Skeletal muscle cell (primary cell): Measurements from ENCODE around the gene MGRN1.

Experiments
- DNase-seq: peaks from one replicate; pipeline ENCODE4 v3.0.0-alpha.2; 2010; ENCODE audit warnings: low read depth
- H3K4me3 ChIP-seq: 2 replicates; pipeline ENCODE4 v1.5.1; 2011; ENCODE audit warnings: low read depth, mild to moderate bottlenecking, control low read depth, low read length, moderate library complexity

Gene MGRN1

DNA sequence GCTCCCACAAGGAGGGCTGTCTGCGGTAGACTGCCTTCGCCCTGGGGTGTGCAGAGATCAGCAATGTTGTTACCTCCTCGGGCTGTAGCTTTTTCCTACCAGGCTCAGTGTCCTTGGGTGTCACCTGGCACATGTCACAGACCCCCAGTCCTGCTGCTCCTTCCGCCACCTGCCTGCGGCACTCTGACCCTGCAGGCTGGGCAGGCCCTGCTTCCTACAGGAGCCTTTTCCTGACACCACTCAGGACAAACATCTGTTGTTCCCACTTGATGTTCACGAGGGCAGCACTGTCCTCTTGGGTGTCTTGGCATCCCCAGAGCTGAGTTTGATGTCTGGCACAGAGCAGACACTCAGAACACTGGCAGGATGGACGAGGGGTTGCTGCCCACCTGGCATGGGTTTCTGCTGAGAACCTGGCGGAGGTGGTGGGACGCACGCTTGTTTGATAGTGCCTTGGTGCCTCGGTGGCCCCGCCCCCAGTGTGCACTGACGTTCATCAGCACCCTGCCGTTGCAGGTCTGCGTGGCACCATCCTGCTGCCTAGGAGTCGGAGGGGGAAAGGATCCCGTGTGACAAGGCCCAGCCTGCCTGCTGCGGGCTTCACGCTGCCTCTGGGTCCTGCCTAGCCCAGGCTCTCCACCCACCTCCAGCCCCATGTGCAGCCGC, 42.0 kb downstream of the MGRN1 start:
- DNase-seq = no peak
- H3K4me3 ChIP-seq = no peak overlapping the region

DNA sequence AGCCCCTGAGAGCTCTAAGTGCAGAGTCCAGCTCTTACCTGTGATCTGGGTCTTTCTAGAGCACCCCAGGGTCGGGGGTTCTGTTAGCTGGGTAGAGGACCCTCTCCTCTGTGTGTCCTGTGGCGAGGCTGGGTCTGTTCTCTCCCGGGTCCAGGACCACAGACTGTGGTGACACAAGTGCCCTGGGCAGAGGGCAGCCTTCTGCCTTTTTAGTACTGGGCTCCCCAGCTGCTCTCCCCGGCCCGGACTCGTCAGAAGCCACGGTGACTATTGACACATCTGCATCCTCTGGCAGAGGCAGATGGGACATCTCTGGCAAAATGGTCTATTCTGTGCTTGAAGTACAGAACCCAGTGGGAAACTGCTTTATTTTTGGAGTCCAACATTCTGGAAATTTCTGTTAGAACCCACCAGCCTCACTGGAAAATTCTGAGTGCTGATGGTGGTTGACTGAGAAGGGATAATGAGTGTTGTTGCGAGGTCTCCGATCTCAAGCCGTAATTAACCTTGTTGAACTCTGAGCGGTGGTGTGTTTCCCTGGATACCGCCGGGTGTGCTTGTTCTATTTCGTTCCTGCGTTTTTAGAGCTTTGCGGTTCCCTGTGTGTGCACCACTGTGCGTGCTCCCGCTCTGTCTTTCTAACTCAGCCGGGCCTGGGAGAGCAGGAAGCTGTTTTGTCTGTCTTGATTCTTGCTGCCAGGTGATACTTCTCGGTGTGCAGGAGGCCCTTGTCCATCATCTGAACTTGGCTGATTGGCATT, 42.8 kb downstream of the MGRN1 start:
- no peak for DNase-seq
- H3K4me3 ChIP-seq = no peak overlapping the region

GRCh38 chr16:4668313-4668960, 43.8 kb downstream of the MGRN1 start:
- DNase-seq = no peak
- H3K4me3 ChIP-seq = no peak overlapping the region

DNA sequence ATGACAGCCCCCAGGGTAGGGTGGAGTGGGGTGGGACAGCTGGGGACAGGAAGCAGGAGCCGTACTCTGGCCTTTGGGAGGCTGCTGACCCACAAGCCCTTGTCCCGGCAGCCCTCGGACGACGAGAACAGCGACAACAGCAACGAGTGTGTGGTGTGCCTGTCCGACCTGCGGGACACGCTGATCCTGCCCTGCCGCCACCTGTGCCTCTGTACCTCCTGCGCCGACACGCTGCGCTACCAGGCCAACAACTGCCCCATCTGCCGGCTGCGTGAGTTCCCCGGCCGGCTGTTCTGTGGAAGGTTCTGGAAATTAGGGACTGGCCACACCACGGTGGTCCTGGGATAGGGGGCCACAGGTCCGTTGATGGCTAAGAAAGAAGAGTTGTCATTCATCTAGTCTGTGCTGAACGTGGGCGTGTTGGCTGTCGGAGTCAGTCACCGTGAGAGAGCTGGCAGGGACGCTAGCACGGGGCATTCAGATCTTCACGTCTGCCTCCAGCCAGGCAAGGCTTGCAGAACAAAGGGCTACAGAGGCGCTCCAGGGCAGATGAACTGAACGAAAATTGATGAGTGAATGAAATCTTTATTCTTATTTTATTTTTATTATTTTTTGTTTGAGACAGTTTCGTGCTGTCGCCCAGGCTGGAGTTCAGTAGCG, 48.9 kb downstream of the MGRN1 start:
- H3K4me3 ChIP-seq = no peak overlapping the region
- DNase-seq = no peak

DNA sequence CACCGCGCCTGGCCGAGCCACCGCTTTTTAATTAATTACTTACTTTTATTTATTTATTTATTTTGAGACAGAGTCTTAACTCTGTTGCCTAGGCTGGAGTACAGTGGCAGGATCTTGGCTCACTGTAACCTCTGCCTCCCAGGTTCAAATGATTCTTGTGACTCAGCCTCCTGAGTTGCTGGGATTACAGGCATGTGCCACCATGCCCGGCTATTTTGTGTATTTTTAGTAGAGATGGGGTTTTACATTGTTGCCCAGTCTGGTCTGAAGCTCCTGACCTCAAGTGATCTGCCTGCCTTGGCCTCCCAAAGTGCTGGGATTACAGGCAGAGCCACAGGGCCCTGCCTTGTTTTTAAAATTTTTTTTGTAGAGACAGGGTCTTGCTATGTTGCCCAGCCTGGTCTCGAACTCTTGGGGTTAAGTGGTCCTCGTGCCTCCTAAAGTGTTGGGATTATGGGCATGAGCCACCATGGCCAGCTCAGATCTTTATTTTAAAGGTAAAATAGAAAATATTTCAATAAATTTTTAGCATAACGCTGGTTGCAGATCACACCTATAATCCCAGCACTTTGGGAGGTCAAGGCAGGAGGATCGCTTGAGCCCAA, 50.4 kb downstream of the MGRN1 start:
- H3K4me3 ChIP-seq = no peak overlapping the region
- no peak for DNase-seq

GRCh38 chr16:4675864-4676786, 51.5 kb downstream of the MGRN1 start:
- H3K4me3 ChIP-seq = no peak overlapping the region
- DNase-seq = no peak

DNA sequence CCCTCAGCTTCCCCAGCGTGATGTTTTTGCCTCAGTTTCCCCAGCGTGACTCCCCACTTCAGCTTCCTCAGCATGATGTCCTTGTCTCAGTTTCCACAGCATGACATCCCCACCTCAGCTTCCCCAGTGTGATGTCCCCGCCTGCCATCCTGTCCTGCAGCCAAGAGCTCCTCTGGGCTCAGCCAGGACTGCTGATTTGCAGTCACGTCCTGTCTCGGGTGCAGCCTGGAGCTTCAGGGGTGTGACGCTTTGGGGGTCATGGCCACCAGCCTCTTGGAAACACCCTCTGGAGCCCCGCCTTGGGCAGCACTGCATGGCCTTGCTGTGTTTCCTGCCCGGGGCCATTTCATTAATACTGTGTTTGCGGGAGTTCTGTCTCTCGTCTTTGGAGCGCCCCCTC, 52.2 kb downstream of the MGRN1 start:
- H3K4me3 ChIP-seq = no peak overlapping the region
- no peak for DNase-seq

- H3K4me3 ChIP-seq = no peak overlapping the region
- no peak for DNase-seq
Observed at GRCh38 chr16:4677390-4677789, 52.8 kb downstream of the MGRN1 start.

DNA sequence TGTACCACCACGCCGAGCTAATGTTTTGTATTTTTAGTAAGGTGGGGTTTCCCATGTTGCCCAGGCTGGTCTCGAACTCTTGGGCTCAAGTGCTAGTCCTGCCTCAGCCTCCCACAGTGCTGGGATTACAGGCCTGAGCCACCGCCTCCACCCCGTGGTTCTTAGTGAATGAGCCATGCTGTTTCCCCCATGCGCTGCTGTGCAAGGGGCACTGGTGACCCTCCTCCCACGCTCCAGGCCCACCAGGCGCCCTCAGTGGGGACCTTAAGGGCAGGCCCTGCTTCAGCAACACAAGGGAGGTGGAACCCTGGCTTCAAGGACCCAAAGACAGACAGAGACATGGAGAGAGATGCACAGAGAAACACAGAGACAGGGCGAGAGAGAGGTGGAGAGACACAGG, 53.4 kb downstream of the MGRN1 start:
- no peak overlapping the region for H3K4me3 ChIP-seq
- no peak for DNase-seq

DNA sequence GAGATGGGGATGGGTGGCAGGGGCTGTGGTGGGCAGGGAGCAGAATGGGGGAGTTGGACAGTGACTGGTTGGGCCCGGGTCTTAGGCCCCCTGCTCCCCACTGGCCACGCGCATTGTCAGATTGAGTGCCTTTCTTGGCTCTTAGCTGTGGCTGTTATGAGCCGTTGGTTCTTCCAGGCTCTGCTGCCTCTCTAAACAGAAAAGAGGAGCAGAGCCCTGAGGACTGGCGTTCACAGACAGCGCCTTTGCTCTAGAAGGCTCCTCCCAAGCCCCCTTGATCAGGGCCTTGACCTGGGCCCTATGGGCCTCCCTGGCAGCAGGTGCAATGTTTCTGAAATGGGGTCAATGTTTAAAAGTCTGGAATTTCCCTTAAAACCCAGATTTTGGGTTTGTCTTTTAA, 54.0 kb downstream of the MGRN1 start:
- no peak overlapping the region for H3K4me3 ChIP-seq
- no peak for DNase-seq

- DNase-seq = no peak
- no peak overlapping the region for H3K4me3 ChIP-seq
Observed at GRCh38 chr16:4679156-4679849, 54.7 kb downstream of the MGRN1 start.

DNA sequence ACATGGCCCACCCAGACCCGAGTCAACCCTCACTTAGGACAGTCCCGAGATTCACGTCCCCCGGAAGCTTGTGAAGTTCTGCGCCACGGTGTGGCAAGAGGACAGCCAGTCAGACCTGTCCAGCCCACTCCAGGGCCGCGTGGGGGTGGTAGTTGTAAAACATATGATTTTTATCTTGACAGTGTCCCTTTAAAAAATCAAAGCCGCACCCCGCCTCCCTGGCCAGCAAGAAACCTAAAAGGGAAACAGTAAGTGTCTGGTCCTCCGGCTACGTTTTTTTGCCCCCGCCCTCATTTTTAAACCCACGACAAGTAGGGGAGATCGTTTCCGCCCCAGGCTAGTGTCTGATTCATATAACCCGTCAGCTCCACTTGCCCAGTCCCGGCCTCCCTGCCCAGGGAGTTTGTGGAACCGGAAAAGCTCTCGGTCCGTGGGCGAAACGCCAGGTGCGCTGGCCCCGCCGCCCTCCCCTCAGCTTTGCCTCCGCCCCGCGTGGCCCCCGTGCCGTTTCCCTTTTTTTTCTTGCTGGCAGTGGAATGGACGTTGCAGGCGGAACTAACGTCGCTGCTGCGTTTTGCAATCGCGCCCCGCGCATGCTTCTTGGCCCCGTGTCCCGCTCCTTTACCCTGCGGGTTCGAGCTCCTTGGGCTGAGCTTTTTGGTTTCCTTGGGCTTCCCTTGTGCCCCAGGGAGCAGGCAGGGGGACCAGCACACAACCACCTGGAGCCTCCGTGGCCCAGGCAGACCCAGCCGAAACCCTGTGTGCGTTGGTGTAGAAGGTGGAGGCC, 55.4 kb downstream of the MGRN1 start:
- no peak for DNase-seq
- no peak overlapping the region for H3K4me3 ChIP-seq

DNA sequence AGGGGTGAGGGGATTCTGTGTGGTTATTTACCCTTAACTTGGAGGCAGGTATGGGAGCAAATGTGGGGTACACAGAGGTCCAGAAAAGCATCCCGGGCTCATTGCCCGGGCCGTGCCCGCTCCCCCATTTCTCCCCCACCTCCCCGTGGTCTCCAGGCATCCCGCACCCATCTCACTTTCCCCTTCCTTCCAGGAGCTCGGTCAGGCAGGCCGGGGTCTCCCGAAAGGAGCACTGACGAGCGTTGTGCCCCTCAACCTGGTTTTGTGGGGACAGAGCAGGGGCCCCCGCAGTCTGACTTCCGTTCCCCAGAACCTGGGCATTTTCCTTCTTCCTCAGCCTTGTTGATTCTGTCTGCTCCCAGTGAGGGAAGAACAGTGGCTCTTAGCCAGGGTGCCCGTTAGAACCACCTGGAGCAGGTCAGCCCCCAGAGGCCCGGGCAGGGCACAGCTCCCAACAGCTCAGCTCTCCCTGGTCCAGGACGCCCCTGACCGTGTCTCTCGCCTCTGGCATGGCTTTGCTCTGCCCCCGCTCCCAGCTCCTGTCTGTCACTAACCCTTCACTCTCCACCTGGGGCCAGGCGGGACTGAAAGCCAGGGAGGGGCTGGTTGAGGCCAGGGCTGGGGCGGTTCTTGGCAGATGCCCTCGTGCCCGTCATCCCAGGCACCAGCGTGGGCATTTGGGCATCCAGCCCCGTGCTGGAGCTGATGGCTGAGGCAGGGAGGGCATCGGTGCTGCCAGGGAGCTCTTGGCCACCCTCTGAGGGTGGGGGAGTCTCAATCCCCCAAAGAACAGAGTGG, 56.2 kb downstream of the MGRN1 start:
- DNase-seq = no peak
- H3K4me3 ChIP-seq = no peak overlapping the region

DNA sequence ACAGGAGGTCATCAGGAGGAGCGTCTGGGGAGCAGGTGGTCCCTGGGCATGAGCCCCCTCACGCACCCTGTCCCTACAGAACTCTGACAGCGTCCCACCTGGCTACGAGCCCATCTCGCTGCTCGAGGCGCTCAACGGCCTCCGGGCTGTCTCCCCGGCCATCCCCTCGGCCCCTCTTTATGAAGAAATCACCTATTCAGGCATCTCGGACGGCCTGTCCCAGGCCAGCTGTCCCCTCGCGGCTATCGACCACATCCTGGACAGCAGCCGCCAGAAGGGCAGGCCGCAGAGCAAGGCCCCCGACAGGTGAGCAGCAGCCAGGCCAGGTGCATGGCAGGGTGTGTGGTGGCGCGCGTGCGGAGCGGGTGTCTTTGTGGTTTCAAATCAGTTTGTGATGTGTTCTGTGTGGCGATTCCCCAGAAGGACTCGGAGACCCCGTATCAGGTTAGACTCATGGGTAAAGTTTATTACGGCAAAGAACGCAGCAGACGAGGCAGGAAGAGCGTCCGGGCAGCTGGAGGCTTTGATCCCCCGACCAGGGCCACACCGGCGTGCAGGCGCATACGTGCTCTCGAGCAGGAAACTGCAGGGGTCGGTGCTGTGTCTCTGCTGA, 57.0 kb downstream of the MGRN1 start:
- DNase-seq = no peak
- no peak overlapping the region for H3K4me3 ChIP-seq

- H3K4me3 ChIP-seq = no peak overlapping the region
- no peak for DNase-seq
Observed at GRCh38 chr16:4682084-4682591, 57.5 kb downstream of the MGRN1 start.

GRCh38 chr16:4682616-4683254, 58.1 kb downstream of the MGRN1 start:
- no peak for DNase-seq
- no peak overlapping the region for H3K4me3 ChIP-seq
